Measurements from ENCODE around the gene PLPP4. TPM values are rescaled to one million over a fixed set of nuclear protein-coding genes. Genes with fewer than 3 reads are reported as not detected.

The PLPP4 gene
- total RNA-seq, 1 experiment from 2014 or later: not detected

GRCh38 chr10:120530699-120531098 lies 73.7 kb downstream of the PLPP4 start:
- Histone ChIP-seq H3K14ac (ENCODE audit: insufficient read depth, low read length) (no peak overlapping the region), H4K91ac (ENCODE audit: insufficient read length, low read depth, low read length) (no peak overlapping the region), H3K23me2 (ENCODE audit: insufficient read length, low read depth, low read length, poor library complexity, severe bottlenecking) (no peaks in the 10 kb centered on the region), H2AK5ac (ENCODE audit: insufficient read length, low read length) (no peak overlapping the region), H3K79me2 (ENCODE audit: insufficient read depth, low read length) (no peaks in the 10 kb centered on the region), H3K27me3 (ENCODE audit: insufficient read depth, low read length) (no peaks in the 10 kb centered on the region), H3K4ac (ENCODE audit: low read depth, low read length) (no peak overlapping the region), H2BK15ac (ENCODE audit: low read depth, low read length) (no peak overlapping the region), H4K8ac (replicated peaks; ENCODE audit: insufficient read length, low read depth, low read length) (no peak overlapping the region), H3K18ac (ENCODE audit: insufficient read length, low read depth, low read length) (no peak overlapping the region), H4K20me1 (ENCODE audit: control insufficient read depth, insufficient read depth, insufficient read length) (no peaks in the 10 kb centered on the region), H4K5ac (ENCODE audit: insufficient read length, low read depth, low read length) (no peak overlapping the region), H2BK12ac (ENCODE audit: insufficient read length, low read depth, low read length) (no peak overlapping the region), H3K9me3 (ENCODE audit: control insufficient read depth, low read depth, low read length) (no peaks in the 10 kb centered on the region), H2BK120ac (ENCODE audit: low read depth, low read length, poor library complexity, severe bottlenecking) (no peak overlapping the region), H2BK5ac (ENCODE audit: insufficient read length, low read length) (no peak overlapping the region), H3K4me1 (ENCODE audit: insufficient read depth, low read length) (no peaks in the 10 kb centered on the region), H2AFZ (ENCODE audit: low read length) (no peak overlapping the region), H3T11ph (ENCODE audit: low read length) (no peak overlapping the region), H3K4me2 (ENCODE audit: insufficient read depth, insufficient read length, low read length) (no peak overlapping the region), H3K23ac (ENCODE audit: insufficient read length, low read depth, low read length) (no peak overlapping the region), H3K56ac (ENCODE audit: insufficient read length, low read depth, low read length) (no peak overlapping the region), H3K9ac (ENCODE audit: extremely low read depth, insufficient read length, low read length) (no peak overlapping the region), H3K27ac (ENCODE audit: insufficient read length, low read depth, low read length) (no peak overlapping the region), H2BK20ac (ENCODE audit: low read depth, low read length, poor library complexity, severe bottlenecking) (no peak overlapping the region), H3K79me1 (ENCODE audit: insufficient read depth, low read depth, low read length, poor library complexity, severe bottlenecking) (no peaks in the 10 kb centered on the region)
- Mint-ChIP-seq H3K9me3 (no peaks in the 10 kb centered on the region; a peak in 1 of 5 replicates), H3K4me1 (peaks cover 1 to 2% of the 10 kb centered on the region in 2 experiments; a peak in 2 of 4 replicates), H3K27me3 (ENCODE audit: low read depth) (no peaks in the 10 kb centered on the region; the same call in 1 of the 2 replicates), H3K4me3 (no peak overlapping the region), H3K27ac (no peak overlapping the region), H3K36me3 (ENCODE audit: insufficient read depth in 1 of 3, low read depth in 3 of 3) (no peaks in the 10 kb centered on the region)
- no peak for DNase-seq
- WGBS (ENCODE audit: extremely low coverage, insufficient read length, low lambda C conversion rate): no CpG with 5 or more reads among the region's 1 CpG
- no peak for TF ChIP-seq CTCF (conservative IDR thresholded peaks at IDR 0.05)

Measured in H9 (cell line).